Umbilical cord (tissue), 2 donors: ENCODE measurements around the gene LRP10. TPM values are rescaled to one million over a fixed set of nuclear protein-coding genes. Genes with fewer than 3 reads are reported as not detected.

ENCODE experiments used
- DNase-seq: peaks from one replicate; pipeline ENCODE4 v3.0.0-alpha.2; 2015; ENCODE audit warnings: low spot score
- total RNA-seq: library from RNA; depleted of rRNA; stranded (reverse); fragments of >200 nt; gene quantifications from one replicate; pipeline ENCODE4 v1.2.3, GENCODE V29; 2014; ENCODE audit warnings: low replicate concordance; ENCODE audit not compliant: insufficient read depth

The LRP10 gene
- total RNA-seq, 1 donor from 2014 or later, result 22.9 TPM

- no peak for DNase-seq
These were observed 9.9 kb upstream of the LRP10 start for GRCh38 chr14:22861651-22862050.

- no peak for DNase-seq
These were observed 6.6 kb upstream of the LRP10 start for GRCh38 chr14:22864979-22865378.

DNA sequence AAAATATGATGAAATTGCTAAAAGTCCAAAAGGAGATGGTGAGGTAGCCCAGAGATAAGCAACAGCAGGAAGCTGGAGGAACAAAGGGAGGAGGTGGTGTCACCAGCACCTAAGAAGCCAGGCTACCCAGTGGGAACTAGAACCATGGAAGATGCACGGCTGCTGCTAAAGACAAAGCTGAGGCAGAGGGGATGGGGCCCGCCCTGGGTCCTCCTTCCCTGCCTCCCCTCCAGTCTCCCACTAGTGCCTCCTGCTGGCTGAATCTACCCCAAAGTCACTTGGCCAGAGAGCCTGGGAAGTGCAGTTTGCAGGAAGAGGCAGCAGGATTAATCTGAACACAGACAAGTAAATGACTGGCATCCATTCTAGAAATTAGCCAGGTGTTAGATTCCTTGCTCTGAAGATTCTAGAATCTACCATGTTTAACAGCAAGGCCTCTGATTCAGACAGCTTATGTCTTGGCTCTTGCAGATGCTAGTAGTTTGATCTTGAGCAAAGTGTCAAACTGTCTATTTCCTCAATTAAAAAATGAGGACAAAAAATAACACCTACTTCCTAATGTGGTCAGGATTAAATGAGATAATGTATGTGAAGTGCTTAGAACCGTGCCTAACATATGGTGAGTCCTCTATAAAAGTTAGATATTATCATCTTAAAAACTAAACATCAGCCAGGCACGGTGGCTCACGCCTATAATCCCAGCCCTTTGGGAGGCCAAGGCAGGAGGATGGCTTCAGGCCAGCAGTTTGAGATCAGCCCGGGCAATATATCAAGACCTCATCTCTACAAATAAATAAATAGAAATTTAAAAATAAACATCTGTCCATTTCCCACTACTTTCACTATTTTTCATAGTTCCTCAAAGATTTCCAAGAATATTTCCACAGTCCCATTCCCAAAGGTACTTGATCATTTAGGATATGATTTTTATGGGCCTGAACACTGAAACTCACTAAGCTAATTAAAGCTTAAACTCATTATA is 5.8 kb upstream of the LRP10 start:
- DNase-seq, result no peak

DNA sequence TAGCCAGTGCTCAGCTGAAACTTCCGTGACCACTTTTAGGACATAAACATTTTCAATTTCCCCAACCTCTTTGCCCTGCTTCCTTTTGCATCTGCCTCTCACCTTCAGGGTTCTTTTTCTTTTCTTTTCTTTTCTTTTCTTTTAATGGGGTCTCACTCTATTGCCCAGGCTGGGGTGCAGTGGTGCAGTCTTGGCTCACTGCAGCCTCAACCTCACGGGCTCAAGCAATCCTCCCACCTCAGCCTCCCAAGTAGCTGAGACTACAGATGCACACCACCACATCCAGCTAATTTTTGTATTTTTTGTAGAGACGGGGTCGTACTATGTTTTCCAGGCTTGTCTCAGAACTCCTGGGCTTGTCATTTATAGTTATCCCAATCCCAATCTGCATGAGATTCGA is 4.7 kb upstream of the LRP10 start:
- DNase-seq, result no peak

DNA sequence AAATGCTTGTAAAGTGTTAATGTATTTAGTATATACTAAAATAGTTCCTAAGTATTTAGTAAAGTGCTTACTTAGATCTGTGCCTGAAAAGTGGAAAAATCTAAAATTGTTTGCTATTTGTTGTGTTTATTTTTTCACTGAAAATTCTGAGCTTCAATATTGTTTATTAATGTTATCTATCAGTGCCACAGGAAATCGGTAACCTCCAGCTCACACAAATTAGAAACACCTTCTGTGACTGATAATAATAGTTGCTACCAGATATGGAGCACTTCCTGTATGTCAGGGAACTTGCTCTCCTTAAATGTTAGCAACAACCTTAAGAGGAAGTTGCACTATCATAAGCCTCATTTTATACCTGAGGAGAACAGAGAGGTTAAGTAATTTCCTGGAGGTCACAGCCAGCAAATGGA is 723 bp upstream of the LRP10 start:
- DNase-seq, result no peak

- DNase-seq, result peak; percentile 91
These were observed 693 bp downstream of the LRP10 start for GRCh38 chr14:22872033-22872832.

GRCh38 chr14:22872833-22873520 is 1.4 kb downstream of the LRP10 start:
- no peak for DNase-seq

- DNase-seq, result no peak
These were observed 3.6 kb downstream of the LRP10 start for GRCh38 chr14:22875003-22875747.

- DNase-seq, result no peak
These were observed 4.3 kb downstream of the LRP10 start for GRCh38 chr14:22875748-22876319.

GRCh38 chr14:22877000-22877501 is 5.5 kb downstream of the LRP10 start:
- DNase-seq, result no peak

DNA sequence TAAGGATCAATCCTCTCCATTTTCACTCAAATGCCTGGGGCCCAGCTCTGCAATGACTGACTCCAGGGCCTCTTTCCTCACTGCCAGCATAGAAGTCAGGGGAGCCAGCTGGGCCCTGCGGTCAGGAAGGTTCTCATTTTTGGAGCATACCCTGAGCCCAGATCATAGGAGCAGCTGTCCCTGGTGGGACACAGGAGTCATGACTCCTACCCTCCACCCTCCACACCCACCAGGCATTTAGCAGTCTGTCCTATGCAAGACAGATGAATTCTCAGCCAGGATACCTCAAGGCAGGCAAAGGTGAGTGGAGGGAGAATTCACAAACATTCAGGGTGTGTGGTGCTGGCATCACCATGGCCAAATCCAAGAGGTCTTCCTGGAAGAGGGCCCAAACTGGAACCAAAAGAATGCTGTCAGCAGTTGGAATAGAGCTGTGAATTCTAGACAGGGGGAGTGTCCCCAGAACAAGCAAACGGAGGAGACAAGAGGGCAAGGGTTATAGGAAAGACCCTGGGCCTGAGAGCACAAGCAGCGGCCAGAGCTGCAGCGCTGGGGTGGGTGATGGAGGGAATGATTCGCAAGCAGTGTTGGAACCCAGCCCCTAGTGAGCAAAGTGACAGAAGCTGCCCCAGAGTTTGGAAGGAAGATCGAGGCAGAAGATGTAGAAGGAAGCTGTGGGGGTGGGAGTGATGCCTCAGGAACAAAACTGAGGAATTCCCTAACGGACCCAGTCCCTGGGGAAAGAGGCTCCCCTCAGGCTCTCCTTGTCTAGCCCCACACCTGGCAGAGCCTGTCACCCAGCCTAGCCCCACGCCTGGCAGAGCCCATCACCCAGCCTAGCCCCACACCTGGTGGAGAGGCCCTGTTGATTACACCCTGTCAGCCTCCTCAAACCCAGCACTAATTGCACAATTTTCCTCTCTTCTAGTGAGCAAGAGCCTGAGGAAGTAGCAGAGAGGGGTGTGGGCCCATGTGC is 7.0 kb downstream of the LRP10 start:
- no peak for DNase-seq

DNA sequence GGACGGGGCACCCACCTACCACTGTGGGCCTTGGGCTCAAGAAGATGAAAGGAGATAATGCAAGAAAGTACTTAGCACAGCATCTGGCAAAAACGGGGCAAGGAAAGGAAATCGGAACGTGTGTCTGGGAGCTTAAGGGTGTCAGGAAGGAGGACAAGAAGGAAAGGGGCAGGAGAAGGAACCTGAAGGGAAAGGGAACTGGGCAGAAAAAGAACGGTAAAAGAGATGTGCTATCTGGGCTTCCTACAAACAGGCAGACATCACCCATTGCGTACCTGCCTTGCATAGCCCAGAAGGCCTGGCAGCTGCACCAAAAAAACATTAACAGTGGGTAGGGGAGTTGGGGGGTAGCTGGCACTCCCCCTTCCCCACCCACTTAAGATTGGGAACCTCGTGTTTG is 10.5 kb downstream of the LRP10 start:
- DNase-seq, result no peak

DNA sequence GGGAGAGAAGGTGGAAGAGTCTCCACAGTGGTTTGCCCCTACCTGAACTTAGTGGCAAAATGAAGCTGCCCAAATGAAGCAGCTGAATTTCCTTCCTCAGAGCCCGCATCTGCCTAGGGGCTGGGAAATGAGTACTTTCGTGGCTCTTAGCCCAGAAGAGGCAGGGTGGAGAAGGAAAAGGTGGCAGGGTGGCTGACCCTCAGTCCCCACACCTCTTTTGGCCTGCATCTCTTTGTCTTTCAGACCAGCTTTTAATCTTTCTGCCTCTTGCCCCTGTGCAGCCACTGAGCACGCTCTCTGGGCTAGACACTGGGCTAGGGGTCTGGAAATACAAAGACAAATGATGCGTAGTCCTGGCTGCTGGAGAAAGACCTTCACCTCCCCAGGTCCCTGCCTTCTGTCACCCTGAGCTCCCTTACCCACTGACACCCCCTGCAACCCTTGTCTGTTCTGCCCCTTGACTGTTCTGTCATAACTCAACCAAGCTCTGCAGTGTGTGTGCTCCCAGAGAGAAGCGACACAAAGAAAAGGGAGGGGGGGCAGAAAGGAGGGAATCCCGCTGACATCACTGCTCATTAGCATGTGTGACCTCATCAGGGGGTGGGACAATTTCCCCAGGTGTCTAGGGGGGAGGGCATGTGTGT is 11.1 kb downstream of the LRP10 start:
- DNase-seq, result peak; percentile 67

DNA sequence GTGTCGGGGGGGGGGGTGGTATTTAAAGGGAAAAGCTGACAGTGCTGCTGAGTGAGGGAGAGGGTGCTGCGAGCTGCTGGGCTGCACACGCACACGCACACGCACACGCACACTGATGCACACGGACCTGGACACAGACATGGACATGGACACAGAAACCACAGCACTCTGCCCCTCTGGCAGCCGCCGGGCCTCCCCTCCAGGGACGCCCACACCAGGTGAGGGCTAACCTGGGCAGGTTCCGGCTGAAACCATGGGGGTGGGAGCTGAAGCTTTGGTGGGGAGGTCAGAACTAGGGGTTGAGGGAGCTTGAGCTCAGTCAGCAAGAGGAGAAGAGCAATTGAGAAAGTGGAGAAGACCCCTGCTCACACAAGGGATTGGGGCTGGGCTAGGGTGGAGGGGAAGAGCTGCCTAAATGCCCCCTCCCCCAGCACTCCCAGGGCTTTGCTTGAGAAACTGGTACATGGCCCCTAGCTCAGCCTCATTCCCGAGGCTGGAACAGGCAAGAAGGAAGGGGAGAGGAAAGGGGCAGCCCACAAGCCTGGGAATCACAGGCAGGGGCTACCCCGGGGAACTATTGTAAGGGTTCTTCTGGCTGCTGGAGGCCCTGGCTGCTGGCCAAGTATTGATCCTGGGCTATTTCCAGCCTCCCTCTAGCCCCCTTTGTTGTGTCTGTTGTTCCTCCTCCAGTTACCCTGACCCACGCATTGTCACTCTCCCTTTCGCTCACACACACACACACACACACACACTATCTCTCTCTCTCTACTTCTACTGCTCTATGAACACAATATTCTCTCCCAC is 11.8 kb downstream of the LRP10 start, which contains the start of gene REM2:
REM2 (plus strand) TSS at position 50 of the 804 bp plus-strand sequence; CDS start at position 116, 66 bp downstream.
- no peak for DNase-seq

DNA sequence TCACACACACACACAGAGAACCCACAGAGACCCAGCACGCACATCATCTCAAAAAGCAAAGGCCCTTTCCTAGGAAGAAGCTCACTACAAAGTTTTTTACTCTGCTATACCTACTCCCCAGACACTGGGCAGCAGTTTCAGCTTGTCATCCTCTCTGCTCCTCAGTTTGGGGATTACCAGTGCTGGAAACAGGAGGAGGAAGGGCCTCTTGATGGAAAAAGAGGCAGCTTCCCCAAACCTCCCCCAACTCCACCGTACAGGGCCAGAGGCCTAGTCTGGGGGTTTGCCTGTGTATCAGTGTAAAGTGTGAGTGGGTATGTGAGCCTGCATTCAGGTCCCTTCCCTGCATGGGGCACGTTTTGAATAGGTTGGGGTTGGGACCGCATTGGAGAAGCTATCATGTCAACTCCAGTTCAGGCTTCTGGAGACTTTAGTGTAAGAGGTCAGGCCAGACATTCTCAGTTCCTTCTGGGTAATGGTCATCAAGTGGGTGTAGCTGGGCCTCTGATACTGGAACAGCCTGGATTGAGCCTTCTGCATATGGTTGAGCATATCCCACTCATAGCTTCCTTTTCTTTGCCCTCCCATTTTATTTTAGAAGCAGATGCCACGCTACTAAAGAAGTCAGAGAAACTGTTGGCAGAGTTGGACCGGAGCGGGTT is 12.7 kb downstream of the LRP10 start:
- peak; percentile 62 for DNase-seq

GRCh38 chr14:22884738-22885523 is 13.4 kb downstream of the LRP10 start:
- no peak for DNase-seq

GRCh38 chr14:22885975-22886374 is 14.4 kb downstream of the LRP10 start:
- DNase-seq, result no peak
